ENCODE measurements around the gene PCYOX1L.

DNA sequence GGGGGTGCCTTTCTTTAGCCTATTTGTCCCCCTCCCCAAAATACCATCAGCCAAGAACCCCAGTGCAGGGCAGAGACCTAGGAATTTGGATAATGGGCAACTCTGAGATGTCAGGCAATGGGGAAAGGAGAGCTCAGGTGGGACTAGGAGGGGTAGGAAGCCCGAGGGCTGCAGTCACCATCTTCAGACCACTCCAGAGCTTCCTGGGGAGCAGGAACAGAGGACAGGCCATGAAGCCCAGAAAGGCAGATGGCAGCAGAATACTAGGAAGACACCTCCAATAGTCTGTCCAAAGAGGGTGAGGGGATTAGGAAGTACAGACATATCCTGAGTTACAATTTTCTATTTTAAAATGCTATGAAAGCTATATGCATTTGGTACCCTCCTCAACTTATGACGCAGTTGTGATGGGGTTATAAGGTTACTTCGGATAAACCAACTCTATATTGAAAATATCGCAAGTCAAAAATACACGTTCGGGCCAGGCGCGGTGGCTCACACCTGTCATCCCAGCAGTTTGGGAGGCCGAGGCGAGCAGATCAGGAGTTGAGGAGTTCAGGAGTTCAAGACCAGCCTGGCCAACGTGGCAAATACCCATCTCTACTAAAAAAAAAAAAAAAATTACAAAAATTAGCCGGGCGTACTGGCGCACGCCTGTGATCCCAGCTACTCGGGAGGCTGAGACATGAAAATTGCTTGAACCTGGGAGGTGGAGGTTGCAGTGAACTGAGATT lies 55.8 kb downstream of the PCYOX1L start:
- TF ChIP-seq, protein P1, sequence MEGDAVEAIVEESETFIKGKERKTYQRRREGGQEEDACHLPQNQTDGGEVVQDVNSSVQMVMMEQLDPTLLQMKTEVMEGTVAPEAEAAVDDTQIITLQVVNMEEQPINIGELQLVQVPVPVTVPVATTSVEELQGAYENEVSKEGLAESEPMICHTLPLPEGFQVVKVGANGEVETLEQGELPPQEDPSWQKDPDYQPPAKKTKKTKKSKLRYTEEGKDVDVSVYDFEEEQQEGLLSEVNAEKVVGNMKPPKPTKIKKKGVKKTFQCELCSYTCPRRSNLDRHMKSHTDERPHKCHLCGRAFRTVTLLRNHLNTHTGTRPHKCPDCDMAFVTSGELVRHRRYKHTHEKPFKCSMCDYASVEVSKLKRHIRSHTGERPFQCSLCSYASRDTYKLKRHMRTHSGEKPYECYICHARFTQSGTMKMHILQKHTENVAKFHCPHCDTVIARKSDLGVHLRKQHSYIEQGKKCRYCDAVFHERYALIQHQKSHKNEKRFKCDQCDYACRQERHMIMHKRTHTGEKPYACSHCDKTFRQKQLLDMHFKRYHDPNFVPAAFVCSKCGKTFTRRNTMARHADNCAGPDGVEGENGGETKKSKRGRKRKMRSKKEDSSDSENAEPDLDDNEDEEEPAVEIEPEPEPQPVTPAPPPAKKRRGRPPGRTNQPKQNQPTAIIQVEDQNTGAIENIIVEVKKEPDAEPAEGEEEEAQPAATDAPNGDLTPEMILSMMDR (IDR thresholded peaks at IDR 0.05; ENCODE audit: low read length), result no peak
- TF ChIP-seq EZH2 (IDR thresholded peaks at IDR 0.05; ENCODE audit: borderline replicate concordance, low read length), result no peak

Data from OCI-LY1 (cell line).